ENCODE data around the gene KLHDC1. TPM values are rescaled to one million over a fixed set of nuclear protein-coding genes. Genes with fewer than 3 reads are reported as not detected.

KLHDC1 gene
- total RNA-seq, 4 donors from 2014 or later: 1.7 to 19.9 (median 3.5) TPM

- DNase-seq (ENCODE audit: low spot score in 2 of 2): no peak
- Histone ChIP-seq H3K27ac (no peak overlapping the region), H3K4me3 (no peak overlapping the region), H3K4me1 (no peaks in the 10 kb centered on the region), H3K27me3 (no peaks in the 10 kb centered on the region), H3K36me3 (no peaks in the 10 kb centered on the region), H3K9me3 (no peaks in the 10 kb centered on the region)
- 80% methylated on average over 3 of the region's 3 CpGs for WGBS
- TF ChIP-seq CTCF (IDR thresholded peaks at IDR 0.05): no peak
- no peak for TF ChIP-seq POLR2AphosphoS5 (IDR thresholded peaks at IDR 0.05)
- TF ChIP-seq EP300 (IDR thresholded peaks at IDR 0.05): no peak
- no peak for TF ChIP-seq POLR2A (IDR thresholded peaks at IDR 0.05)
These were observed 62.5 kb downstream of the KLHDC1 start for GRCh38 chr14:49755378-49755777.

GRCh38 chr14:49761839-49762551 is 69.1 kb downstream of the KLHDC1 start:
- no peak for DNase-seq (ENCODE audit: low spot score in 2 of 2)
- Histone ChIP-seq H3K27ac (no peak overlapping the region), H3K27me3 (no peaks in the 10 kb centered on the region), H3K4me1 (peaks cover 5% of the 10 kb centered on the region), H3K4me3 (no peak overlapping the region), H3K9me3 (no peaks in the 10 kb centered on the region), H3K36me3 (no peaks in the 10 kb centered on the region)
- 84% methylated on average over 6 of the region's 6 CpGs for WGBS
- TF ChIP-seq POLR2AphosphoS5 (IDR thresholded peaks at IDR 0.05): no peak

GRCh38 chr14:49766839-49767238 is 73.9 kb downstream of the KLHDC1 start:
- H3K4me3 ChIP-seq: peak overlapping the region; percentile 99
- TF ChIP-seq POLR2AphosphoS5 (IDR thresholded peaks at IDR 0.05) (no peak), POLR2A (IDR thresholded peaks at IDR 0.05) (no peak), CTCF (IDR thresholded peaks at IDR 0.05) (no peak)
- H3K36me3 ChIP-seq: no peaks in the 10 kb centered on the region
- H3K4me1 ChIP-seq: peaks cover 30% of the 10 kb centered on the region
- H3K27ac ChIP-seq: peak overlapping the region; percentile 100
- 60% methylated on average over 10 of the region's 10 CpGs for WGBS
- no peaks in the 10 kb centered on the region for H3K9me3 ChIP-seq
- DNase-seq (ENCODE audit: low spot score in 2 of 2): no peak
- no peaks in the 10 kb centered on the region for H3K27me3 ChIP-seq

GRCh38 chr14:49767270-49767570 is 74.3 kb downstream of the KLHDC1 start:
- no peaks in the 10 kb centered on the region for H3K9me3 ChIP-seq
- no peaks in the 10 kb centered on the region for H3K27me3 ChIP-seq
- 1% methylated on average over 9 of the region's 9 CpGs for WGBS
- no peak for DNase-seq (ENCODE audit: low spot score in 2 of 2)
- H3K4me1 ChIP-seq: peaks cover 30% of the 10 kb centered on the region
- H3K36me3 ChIP-seq: peaks cover under 1% of the 10 kb centered on the region
- peak overlapping the region; percentile 100 for H3K27ac ChIP-seq
- TF ChIP-seq EP300 (IDR thresholded peaks at IDR 0.05) (no peak), CTCF (IDR thresholded peaks at IDR 0.05) (no peak), POLR2A (IDR thresholded peaks at IDR 0.05) (no peak), POLR2AphosphoS5 (IDR thresholded peaks at IDR 0.05) (no peak)
- peak overlapping the region; percentile 99 for H3K4me3 ChIP-seq

- Histone ChIP-seq H3K27ac (peak within 1 kb of the TSS; percentile 100), H3K27me3 (no peaks in the 10 kb centered on the region), H3K4me1 (peaks cover 30% of the 10 kb centered on the region), H3K4me3 (peak within 1 kb of the TSS; percentile 99), H3K36me3 (peaks cover 6% of the 10 kb centered on the region), H3K9me3 (no peaks in the 10 kb centered on the region)
- 0% methylated on average over 50 of the region's 86 CpGs for WGBS
- TF ChIP-seq EP300 (IDR thresholded peaks at IDR 0.05): no peak
- TF ChIP-seq POLR2AphosphoS5 (IDR thresholded peaks at IDR 0.05): peak; percentile 3 to 68 (median 14)
- TF ChIP-seq CTCF (IDR thresholded peaks at IDR 0.05): peak in 1 of 2 donors; percentile 35
- peak; percentile 81 to 94 for TF ChIP-seq POLR2A (IDR thresholded peaks at IDR 0.05)
- DNase-seq (ENCODE audit: low spot score in 2 of 2): peak; percentile 90 to 94
These were observed 74.8 kb downstream of the KLHDC1 start, which contains the start of gene KLHDC2 for GRCh38 chr14:49767571-49768300. KLHDC2 (plus strand) TSS chr14:49768153; CDS start chr14:49768469, 316 bp downstream.

Measured in suprapubic skin (tissue), 4 donors.